KG1 (cell line): ENCODE results near the gene TRIM13.
"Not testable (repeated sequence)": the region's sequence is repeated elsewhere in the genome, so short reads cannot be mapped to it uniquely, and the experiment has no call there.

ENCODE experiments used
- DNase-seq: peaks from one replicate; lab custom pipeline; 2025; lab: John Stamatoyannopoulos, UW

The TRIM13 gene

DNA sequence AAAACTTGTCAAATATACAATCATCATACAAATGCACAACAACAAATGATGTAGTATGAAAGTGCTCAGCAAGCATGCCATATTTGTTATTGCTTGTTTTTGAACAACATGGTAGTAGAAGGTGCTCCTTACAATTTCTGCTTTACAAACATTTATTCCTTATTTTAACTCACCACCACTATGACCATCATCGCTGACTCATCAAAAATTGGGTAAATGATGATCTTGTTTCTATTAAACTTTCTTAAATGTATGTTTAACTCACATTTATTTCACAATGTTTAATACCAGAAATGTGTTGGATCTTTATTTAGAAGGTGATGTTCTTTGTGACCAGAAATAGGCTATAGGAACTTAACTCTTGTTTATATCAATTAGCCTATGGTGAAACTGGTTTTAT, 63.9 kb downstream of the TRIM13 start:
- no peak for DNase-seq

DNA sequence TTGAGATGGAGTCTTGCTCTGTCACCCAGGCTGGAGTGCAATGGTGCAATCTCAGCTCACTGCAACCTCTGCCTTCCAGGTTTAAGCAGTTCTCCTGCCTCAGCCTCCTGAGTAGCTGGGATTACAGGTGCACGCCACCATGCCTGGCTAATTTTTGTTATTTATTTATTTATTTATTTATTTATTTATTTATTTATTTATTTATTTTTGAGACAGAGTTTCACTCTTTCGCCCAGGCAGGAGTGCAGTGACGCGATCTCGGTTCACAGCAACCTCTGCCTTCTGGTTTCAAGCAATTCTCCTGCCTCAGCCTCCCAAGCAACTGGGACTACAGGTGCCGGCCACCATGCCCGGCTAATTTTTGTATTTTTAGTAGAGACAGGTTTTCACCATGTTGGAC, 65.5 kb downstream of the TRIM13 start:
- not testable (repeated sequence) for DNase-seq

DNA sequence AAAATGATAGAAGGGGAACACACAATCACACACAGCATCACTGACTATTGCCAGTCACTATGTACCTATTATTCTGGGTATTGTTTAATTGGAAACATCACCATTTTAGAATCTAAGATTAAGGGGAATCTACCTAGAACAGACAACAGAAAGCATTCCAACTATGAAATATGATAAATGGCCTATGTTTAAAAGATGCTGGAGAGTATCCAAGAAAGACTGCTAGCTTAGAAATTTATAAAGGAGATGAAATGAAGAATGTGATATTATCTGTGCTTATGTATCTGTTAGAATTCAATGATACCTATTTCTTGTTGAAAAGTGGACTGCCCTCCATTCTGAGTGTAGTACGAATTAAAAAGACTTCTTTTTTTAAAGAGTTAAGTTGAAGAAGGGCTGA, 68.9 kb downstream of the TRIM13 start:
- no peak for DNase-seq
